ENCODE measurements around the gene NDFIP2. TPM values are rescaled to one million over a fixed set of nuclear protein-coding genes. Genes with fewer than 3 reads are reported as not detected.

Gene NDFIP2
- total RNA-seq, 1 experiment from 2014 or later = 23.1 TPM

- TF ChIP-seq ZNF423 (CRISPR knock-in tag; IDR thresholded peaks at IDR 0.05) = no peak
- no peak for TF ChIP-seq TP53 (CRISPR knock-in tag; IDR thresholded peaks at IDR 0.05)
- no peak for TF ChIP-seq FOXP4 (CRISPR knock-in tag; IDR thresholded peaks at IDR 0.05)
- no peak for TF ChIP-seq JAZF1 (CRISPR knock-in tag; IDR thresholded peaks at IDR 0.05)
- no peak for TF ChIP-seq PRDM15 (CRISPR knock-in tag; IDR thresholded peaks at IDR 0.05)
- no peak for TF ChIP-seq AR (CRISPR knock-in tag; IDR thresholded peaks at IDR 0.05)
- TF ChIP-seq TEAD4 (CRISPR knock-in tag; IDR thresholded peaks at IDR 0.05) = no peak
- TF ChIP-seq CREM (CRISPR knock-in tag; IDR thresholded peaks at IDR 0.05) = no peak
These were observed 108.8 kb downstream of the NDFIP2 start (continued) for GRCh38 chr13:79589603-79590393.

GRCh38 chr13:79590394-79590676 is 109.4 kb downstream of the NDFIP2 start:
- ChIA-PET CTCF (no interaction called here), POLR2A (no interaction called here)
- Mint-ChIP-seq H3K27ac (no peak overlapping the region), H3K9me3 (peaks cover 14% of the 10 kb centered on the region), H3K36me3 (peaks cover 3% of the 10 kb centered on the region; the same call in 1 of the 2 replicates), H3K4me1 (0 out of 2 replicates have a peak, but pooled peaks cover 3% of the 10 kb centered on the region), H3K4me3 (no peak overlapping the region), H3K27me3 (ENCODE audit: low read depth) (no peaks in the 10 kb centered on the region)
- ATAC-seq = no peak
- no peak for DNase-seq (ENCODE audit: low spot score)
- TF ChIP-seq ZBTB21 (CRISPR knock-in tag; IDR thresholded peaks at IDR 0.05; ENCODE audit: borderline replicate concordance) = no peak
- TF ChIP-seq ZNF423 (CRISPR knock-in tag; IDR thresholded peaks at IDR 0.05) = no peak
- no peak for TF ChIP-seq ARID4B (CRISPR knock-in tag; IDR thresholded peaks at IDR 0.05; ENCODE audit: borderline replicate concordance)
- no peak for TF ChIP-seq GTF2I (CRISPR knock-in tag; conservative IDR thresholded peaks at IDR 0.05)
- TF ChIP-seq ZBTB43 (CRISPR knock-in tag; IDR thresholded peaks at IDR 0.05) = no peak
- TF ChIP-seq ATF3 (CRISPR knock-in tag; conservative IDR thresholded peaks at IDR 0.05) = no peak
- TF ChIP-seq TCF7 (CRISPR knock-in tag; IDR thresholded peaks at IDR 0.05; ENCODE audit: low read depth) = no peak
- TF ChIP-seq ZNF317 (CRISPR knock-in tag; IDR thresholded peaks at IDR 0.05; ENCODE audit: borderline replicate concordance, low read depth) = no peak
- TF ChIP-seq CTCF (IDR thresholded peaks at IDR 0.05) = no peak
- no peak for TF ChIP-seq CREB1 (CRISPR knock-in tag; IDR thresholded peaks at IDR 0.05)
- TF ChIP-seq ZNF232 (CRISPR knock-in tag; IDR thresholded peaks at IDR 0.05) = no peak
- TF ChIP-seq NFE2L1 (CRISPR knock-in tag; IDR thresholded peaks at IDR 0.05) = no peak
- no peak for TF ChIP-seq TEAD1 (CRISPR knock-in tag; IDR thresholded peaks at IDR 0.05)

All from WTC11 (cell line).